Lung (tissue), 12 donors: ENCODE measurements around the gene LYST. TPM values are rescaled to one million over a fixed set of nuclear protein-coding genes. Genes with fewer than 3 reads are reported as not detected.

Experiments used
- ATAC-seq: fragments of 200-7000 bp; cut with Tn5 transposase; one replicate; pipeline ENCODE4 v1.9.1; 2020; ENCODE audit warnings: moderate number of reproducible peaks; ENCODE audit not compliant: insufficient read depth, low FRiP score
- DNase-seq, 3 donors: peaks; one replicate each; pipeline ENCODE4 v3.0.0-alpha.2; 2013 to 2017
- H3K27ac ChIP-seq, 2 donors: one replicate each; pipeline ENCODE4 v1.5.1; 2013; ENCODE audit warnings: mild to moderate bottlenecking in 2 of 2, moderate library complexity in 2 of 2, control low read depth in 1 of 2, inconsistent platforms in 1 of 2, low read depth in 1 of 2, low read length in 1 of 2
- H3K27me3 ChIP-seq, 3 donors: one replicate each; pipeline ENCODE4 v1.5.1; 2013; ENCODE audit warnings: low read length in 2 of 3; ENCODE audit not compliant: control insufficient read depth in 3 of 3, insufficient read depth in 3 of 3
- H3K36me3 ChIP-seq, 4 donors: one replicate each; pipeline ENCODE4 v1.5.1; 2013; ENCODE audit warnings: low read length in 4 of 4, mild to moderate bottlenecking in 1 of 4, moderate library complexity in 1 of 4; ENCODE audit not compliant: control insufficient read depth in 4 of 4, insufficient read depth in 4 of 4
- H3K4me1 ChIP-seq, 5 donors: one replicate each; pipeline ENCODE4 v1.5.1; 2013; ENCODE audit warnings: low read length in 5 of 5, mild to moderate bottlenecking in 2 of 5, moderate library complexity in 1 of 5; ENCODE audit not compliant: control insufficient read depth in 5 of 5, insufficient read depth in 5 of 5
- H3K4me3 ChIP-seq: one replicate; pipeline ENCODE4 v1.5.1; 2013; ENCODE audit warnings: mild to moderate bottlenecking, control low read depth, moderate library complexity
- H3K9ac ChIP-seq, 2 donors: one replicate each; pipeline ENCODE4 v1.5.1; 2013; ENCODE audit warnings: low read length in 2 of 2, control low read depth in 1 of 2; ENCODE audit not compliant: insufficient read depth in 1 of 2
- H3K9me3 ChIP-seq, 4 donors: one replicate each; pipeline ENCODE4 v1.5.1; 2013; ENCODE audit warnings: low read length in 3 of 4, mild to moderate bottlenecking in 1 of 4, moderate library complexity in 1 of 4; ENCODE audit not compliant: control insufficient read depth in 4 of 4, insufficient read depth in 3 of 4
- CTCF ChIP-seq: IDR thresholded peaks from 2 replicates; pipeline ENCODE4 v1.5.1; 2012; ENCODE audit warnings: mild to moderate bottlenecking; ENCODE audit errors: control extremely low read depth, extremely low read depth
- WGBS, 2 donors: extraction: QIAGEN DNeasy Blood & Tissue Kit; methylation state at CpG; one replicate each; pipeline ENCODE4 v1.1.7; 2013; 5-methylcytosine and 5-hydroxymethylcytosine counted together
- polyA plus RNA-seq, 2 donors: library from polyadenylated mRNA; stranded (reverse); fragments of 200-250 nt; gene quantifications; one replicate each; pipeline ENCODE4 v1.2.1, GENCODE V29; 2013
- total RNA-seq, 2 donors: library from RNA; depleted of rRNA in 1 of 2; stranded (reverse); fragments of >200 nt in 1 of 2; gene quantifications; one replicate each; pipeline ENCODE4 v1.2.1, GENCODE V29; 2014 to 2021
- donor health status: control.
- donor health status: control.
- donor health status: Bipolar disorder and iron deficiency.
- donor health status: healthy.
- donor health status: DM: yes; HTN: yes; CAD: no.

Gene LYST
- total and polyA plus RNA-seq, 4 donors, result 9.8 to 82.7 (median 31.7) TPM

GRCh38 chr1:235659186-235659771, 207.4 kb downstream of the LYST start:
- peaks cover 3 to 7% (median 5%) of the 10 kb centered on the region in 4 donors for H3K36me3 ChIP-seq
- 93 to 94% methylated on average over 14 of the region's 14 CpGs for WGBS, 2 donors

DNA sequence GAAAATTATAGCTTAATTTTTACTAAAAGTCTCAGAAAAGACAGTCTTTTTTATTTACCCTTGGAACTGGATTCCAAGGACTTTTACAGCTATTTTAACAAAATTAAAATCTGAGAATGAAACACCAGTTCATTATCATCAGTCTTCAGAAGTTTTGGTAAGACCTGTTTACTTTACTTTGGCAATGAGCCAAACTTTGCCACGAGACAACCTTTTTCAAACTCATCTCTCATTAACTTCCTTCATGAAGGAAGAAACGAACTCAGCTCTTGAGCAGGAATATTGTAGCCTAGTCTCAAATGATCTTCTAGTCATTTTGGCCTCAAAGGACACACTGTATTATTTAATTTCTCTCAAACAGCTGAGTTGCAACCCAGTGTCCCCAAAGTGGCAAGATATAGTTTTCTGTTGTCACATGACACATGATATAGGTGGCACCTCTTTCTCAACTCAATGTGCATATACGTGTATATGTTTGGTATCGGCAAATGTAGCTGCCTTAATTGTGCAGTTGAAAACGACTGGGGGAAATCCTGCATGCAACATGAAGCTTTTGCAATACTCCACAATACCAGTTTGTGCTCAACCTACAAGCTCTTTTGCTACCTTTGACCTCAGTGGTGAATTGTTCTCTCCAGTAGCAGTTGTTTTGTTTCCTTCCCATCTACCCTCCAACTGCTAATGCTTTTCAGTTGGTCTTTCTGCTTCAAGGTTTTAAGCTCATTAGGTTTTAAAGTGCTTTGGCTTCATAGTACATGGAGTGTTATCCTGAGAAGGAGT, 208.8 kb downstream of the LYST start:
- 29 to 53% methylated on average over 5 of the region's 5 CpGs for WGBS, 2 donors
- no peak for DNase-seq
- no peak overlapping the region for H3K9ac ChIP-seq
- H3K27me3 ChIP-seq, result peaks cover 0 to 17% (median 3%) of the 10 kb centered on the region in 3 donors
- H3K4me3 ChIP-seq, result no peak overlapping the region
- peaks cover 0 to 6% (median 4%) of the 10 kb centered on the region in 4 donors for H3K36me3 ChIP-seq
- TF ChIP-seq CTCF, result no peak
- no peak overlapping the region for H3K27ac ChIP-seq
- H3K9me3 ChIP-seq, result peaks cover 0 to 2% (median 0%) of the 10 kb centered on the region in 4 donors
- H3K4me1 ChIP-seq, result no peaks in the 10 kb centered on the region
- ATAC-seq, result no peak

More at GRCh38 chr1:235659186-235659771, 207.4 kb downstream of the LYST start:
- H3K9me3 ChIP-seq, result peaks cover 0 to under 1% (median 0%) of the 10 kb centered on the region in 4 donors
- no peak for TF ChIP-seq CTCF
- H3K4me1 ChIP-seq, result no peaks in the 10 kb centered on the region
- H3K27ac ChIP-seq, result no peak overlapping the region
- no peak overlapping the region for H3K9ac ChIP-seq
- no peak overlapping the region for H3K4me3 ChIP-seq
- H3K27me3 ChIP-seq, result peaks cover 0 to 13% (median 0%) of the 10 kb centered on the region in 3 donors
- DNase-seq (no peak), ATAC-seq (no peak)

- Histone ChIP-seq H3K4me1 (no peaks in the 10 kb centered on the region), H3K9me3 (peaks cover 0 to 2% (median 0%) of the 10 kb centered on the region in 4 donors), H3K27ac (no peak overlapping the region), H3K36me3 (peaks cover 0 to 3% (median under 1%) of the 10 kb centered on the region in 4 donors), H3K4me3 (no peak overlapping the region), H3K27me3 (peaks cover 0 to 22% (median 10%) of the 10 kb centered on the region in 3 donors), H3K9ac (no peak overlapping the region)
- DNase-seq (no peak), ATAC-seq (no peak)
- WGBS, 2 donors, result 85 to 88% methylated on average over 5 of the region's 5 CpGs
- no peak for TF ChIP-seq CTCF
Measured at GRCh38 chr1:235657269-235657668, 209.4 kb downstream of the LYST start.
